Pons (tissue), 1 donor: ENCODE data around the gene PGC.

ENCODE experiments used
- DNase-seq: peaks from one replicate; pipeline ENCODE4 v3.0.0-alpha.2; 2016; ENCODE audit warnings: low spot score

Gene PGC

GRCh38 chr6:41746107-41746506, 1.1 kb downstream of the PGC start:
- DNase-seq: no peak

GRCh38 chr6:41744236-41744787, 2.9 kb downstream of the PGC start:
- no peak for DNase-seq

- no peak for DNase-seq
Observed at GRCh38 chr6:41743406-41744235, 3.6 kb downstream of the PGC start.

DNA sequence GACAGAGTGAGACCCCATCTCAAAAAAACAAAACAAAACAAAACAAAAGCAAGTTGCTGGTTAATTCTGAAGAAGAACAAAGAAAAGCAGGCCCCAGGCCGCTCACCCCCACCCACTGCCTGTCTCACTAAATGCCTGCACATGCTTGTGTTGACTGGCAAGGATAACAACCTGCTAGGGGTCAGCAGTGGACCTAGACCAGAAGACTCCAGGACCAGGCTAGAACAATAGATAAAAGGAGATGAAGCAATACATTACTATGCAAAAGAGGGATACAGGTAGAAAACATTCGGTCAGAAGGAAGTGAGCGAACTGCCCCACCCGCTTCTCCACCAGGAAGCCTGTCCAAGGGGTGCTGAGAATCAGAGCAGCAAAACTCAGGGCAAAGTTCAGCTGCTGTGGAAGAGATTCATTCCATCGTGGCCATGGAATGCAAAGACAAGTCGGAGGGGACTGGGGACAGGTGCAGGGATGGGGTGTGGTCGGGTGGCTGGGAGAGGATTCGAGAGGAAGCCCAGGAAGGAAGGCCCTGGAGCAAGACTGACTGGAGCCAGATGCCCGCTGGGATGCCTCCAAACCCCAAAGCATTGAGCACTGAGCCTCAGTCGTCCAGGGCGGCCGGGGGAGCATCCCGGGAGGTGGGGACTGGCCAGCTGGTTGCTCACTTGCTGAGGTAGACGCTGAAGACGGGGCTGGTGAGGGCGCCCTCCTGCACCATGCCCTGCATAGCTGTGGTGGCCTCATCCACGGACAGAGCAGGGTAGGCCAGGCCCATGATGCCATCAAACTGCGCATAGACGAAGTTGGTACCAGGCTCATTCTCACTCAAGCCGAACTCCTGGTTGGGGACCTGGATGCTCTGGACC, 5.3 kb downstream of the PGC start:
- DNase-seq: no peak

GRCh38 chr6:41740366-41741162, 6.6 kb downstream of the PGC start:
- DNase-seq: no peak

DNA sequence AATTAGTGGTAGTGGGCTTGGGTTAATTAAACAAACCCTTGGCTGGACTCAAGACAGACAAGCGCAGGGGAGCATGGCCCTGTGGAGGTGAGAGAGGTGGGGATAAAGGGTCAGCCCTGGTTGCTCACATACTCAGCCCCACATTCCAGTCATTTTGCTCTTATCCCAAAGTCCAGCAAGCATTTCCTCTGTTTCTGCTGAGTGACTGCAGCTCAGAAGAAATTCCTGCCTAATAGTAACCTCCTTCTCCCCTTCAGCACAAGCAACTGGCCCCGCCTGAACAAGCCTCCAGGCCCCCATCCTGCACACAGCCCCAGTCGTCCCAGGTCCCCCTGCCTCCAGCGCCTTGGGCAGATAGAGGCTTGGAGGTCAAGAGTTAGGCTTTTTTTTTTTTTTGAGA, 8.2 kb downstream of the PGC start:
- no peak for DNase-seq

DNA sequence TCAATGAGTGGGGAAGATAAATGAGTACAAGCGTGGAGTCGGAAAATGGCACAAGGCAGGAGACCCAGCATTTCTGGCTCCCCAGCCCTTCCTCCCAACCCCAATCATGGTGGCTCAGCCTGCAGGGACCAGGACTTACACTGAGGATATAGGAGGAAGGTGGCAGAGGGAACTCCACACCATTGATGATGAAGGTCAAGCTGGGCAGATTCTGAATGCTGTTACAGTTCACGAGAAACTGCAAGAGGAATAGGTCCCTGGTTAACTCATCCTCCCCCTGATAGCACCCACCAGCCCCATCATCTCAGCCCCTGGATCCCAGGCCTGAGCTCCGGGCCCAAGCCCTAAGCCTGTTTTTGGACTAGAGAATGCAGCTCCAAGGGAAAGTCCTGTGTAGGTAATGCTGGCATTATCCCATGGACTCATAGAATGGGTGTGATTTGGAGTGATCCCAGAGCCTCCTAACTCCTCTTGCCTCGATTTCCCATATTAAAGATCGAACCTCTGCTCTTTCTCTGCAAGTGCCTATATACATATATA, 9.5 kb downstream of the PGC start:
- no peak for DNase-seq

- DNase-seq: no peak
Observed at GRCh38 chr6:41736800-41737555, 10.2 kb downstream of the PGC start.

DNA sequence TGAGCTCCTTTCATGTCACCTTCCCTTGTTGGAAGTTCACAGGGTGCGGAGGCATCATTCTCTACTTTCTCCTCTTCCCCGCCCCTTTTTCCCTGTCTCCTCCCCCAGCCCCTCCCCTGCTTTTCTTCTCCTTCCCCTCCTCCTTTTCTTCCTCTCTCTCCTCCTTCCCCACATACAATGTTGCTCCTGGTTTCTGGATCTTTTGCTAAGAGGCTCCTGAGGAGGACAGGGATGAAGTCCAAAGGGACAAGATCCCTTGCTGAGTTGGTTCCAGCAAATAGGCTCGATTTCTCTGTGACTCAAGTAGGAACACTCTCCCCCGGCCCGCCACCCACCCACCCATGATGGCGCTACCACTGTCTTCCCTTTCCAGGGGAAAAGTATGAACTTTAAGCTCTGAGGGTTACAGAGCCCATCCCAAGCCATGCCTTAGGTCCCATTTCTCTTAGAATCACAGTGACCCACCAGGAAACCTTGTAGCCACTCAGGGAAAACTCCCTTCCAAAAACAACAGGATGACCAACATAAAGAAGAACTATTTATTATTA, 10.9 kb downstream of the PGC start:
- no peak for DNase-seq

GRCh38 chr6:41735427-41736185, 11.6 kb downstream of the PGC start, which contains the start of gene TFEB:
TFEB (minus strand) TSS chr6:41735608; CDS start chr6:41691213, 44,395 bp downstream.
- peak; percentile 95 for DNase-seq

DNA sequence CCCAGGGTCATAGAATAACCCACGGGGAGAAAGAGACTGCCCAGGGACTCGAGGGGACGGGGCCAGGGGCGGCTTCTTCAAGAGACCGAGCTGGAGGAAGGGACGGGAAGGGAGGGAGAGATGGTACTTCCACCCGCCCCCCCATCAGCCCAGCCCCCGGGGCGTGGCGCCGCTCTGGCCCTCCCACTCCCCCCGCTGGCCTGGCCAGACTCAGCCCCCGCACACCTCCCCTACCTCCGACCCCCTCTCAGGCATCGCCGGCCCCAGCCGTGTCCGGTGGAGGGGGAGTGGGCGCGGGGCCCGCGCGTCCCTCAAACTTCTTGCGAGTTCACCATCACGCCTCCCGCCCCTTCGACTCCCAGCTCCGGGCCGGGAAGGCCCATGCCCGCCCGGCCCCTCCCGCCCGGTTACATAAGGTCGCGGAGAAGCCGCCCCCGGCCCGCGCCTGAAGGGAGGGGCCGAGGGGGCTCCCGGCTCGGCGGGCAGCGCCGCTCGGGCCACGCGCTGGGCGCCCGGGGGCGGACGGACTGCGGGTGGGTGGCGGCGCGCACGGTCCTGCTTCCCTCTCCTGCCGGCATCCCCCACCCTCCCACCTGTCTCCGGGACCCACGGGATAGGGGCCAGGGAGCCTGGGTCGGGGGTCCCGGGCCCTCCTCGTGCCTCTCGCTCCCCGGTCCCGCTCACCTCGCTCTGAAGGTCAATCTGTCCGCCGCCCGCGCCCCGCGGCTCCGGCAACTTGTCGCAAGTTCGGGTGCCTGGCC, 12.4 kb downstream of the PGC start:
- DNase-seq: peak; percentile 90

DNA sequence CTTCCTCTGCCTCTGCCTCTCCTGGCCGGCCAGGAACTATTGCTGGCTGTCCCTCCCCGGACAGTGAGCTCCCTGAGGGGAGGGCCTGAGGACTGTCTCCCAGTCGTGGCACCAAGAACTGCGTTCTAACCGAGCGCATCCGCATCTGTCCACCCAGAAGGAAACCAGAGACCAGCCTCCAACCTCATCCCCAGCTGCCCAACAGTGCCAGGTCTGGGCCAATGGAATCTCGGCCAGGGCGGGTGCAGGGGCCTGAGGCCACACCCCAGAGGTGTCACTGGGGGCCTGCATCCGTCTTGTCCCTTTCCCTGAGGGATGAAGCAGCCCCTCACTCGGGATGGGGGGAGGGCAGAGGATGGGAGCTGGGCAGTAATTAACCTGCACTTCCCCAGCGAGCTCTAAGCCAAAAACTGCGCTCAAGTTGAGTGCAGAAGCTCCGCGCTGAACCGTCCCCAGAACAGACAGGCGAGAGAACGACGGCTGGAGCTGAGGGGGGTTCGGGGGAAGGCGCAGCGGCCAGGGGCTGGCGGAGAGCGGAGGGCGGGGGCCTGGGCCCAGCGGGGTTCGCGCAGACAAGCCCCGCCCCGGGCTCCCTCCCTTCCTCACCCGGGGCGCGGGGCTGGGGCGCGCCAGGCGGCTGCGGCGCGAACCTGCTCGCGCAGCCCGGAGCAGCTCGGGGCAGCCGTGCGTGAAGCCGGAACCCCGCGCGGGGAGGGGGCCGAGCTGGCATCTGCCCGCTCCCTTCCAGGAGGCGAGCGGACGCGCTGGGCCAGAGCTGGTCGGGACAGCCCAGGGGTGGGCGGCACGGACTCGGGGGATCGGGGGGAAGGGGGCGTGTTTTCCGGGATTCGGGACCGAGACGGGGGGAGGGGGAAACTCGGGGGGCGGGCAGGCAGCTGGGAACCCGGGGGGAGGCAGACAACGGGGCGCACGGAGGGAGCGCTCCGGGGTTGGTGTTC, 13.2 kb downstream of the PGC start:
- peak; percentile 86 for DNase-seq

- peak; percentile 54 for DNase-seq
Observed at GRCh38 chr6:41733360-41733706, 13.9 kb downstream of the PGC start.

DNA sequence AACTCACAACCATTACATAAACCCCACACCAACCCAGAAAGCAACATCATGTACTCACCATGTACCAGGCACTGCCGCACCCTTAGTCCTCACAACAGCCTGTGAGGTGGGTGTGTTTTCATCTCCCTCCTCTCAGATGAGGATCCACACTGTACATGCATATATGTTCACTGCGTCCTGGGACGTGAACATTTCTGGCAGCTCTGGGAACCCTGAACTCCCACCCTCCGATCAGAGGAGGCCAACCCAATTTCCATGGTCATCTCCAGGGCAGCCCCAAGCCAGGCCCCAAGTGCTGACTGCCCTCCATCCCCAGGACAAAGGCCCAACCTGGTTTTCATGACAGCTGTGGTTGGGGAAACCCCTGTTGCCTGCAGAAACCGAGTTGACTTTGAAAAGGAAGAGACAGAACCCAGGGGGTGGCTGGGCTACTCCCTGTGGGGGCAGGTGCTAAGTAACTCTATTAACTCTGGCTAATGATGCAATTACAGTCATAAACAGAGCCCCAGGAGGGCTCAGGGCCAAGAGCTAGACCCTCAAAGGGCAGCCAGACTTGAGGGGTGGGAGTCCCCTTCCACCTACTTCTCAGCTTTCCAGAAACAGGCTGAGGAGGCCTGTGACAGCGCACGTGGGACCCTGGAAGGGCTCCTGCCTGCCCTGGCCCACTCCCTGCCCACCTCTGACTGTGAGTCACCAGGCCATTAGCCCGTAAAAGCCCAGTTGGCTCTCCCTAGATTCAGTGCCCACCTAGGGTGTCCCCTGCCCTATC, 14.4 kb downstream of the PGC start:
- peak; percentile 70 for DNase-seq

DNA sequence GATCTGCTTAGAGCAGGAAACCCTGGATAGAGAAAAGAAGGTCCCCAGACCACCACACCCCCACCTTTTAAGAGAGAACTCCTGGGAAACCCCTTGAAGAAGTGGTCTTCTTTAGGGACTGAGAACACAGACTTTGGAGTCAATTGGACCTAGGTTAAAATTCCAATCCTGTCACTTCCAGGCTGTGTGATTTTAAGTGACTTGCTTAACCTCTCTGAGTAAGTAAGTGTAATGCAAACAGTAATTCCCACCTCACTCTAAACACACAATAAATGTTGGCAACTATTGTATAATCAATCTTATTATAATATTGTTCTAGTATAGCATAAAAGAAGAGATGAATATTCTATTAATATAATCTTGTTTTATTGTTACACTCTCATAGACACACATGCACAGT, 15.0 kb downstream of the PGC start:
- DNase-seq: no peak

DNA sequence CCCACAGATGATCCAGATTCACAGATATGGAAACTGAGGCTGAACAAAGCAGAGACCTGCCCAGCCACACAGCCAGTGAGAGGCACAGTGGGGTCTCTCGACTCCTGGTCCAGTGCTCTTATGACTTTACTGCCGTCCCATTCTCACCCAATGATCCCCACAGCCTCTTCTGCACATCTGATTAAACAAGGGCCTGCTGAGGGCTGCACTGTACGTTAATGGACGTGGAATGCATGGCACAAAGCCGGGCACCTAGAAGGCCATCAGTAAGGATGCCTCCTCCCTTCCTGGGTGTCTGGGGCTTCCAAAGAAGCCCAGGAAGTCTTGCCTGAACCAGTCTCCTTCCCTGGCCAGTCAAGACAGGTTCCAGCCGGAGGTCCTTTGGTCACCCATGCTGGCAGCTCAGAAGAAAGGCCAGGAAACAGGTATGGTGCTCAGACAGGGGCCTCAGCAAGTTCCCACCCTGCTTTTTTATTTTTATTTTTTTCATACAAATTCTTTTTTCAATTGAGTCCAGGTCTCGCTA, 15.6 kb downstream of the PGC start:
- DNase-seq: peak; percentile 25
